Right lobe of liver (tissue), 4 donors: ENCODE measurements around the gene ZBTB17.

Experiments used
- CTCF ChIP-seq, 4 donors: fragments of 200-600 bp in 3 of 4; fragments of 450-650 bp in 1 of 4; IDR thresholded peaks; one replicate each; pipeline versions ENCODE4 v1.5.1 to v1.8.0; 2016 to 2022; ENCODE audit warnings: antibody characterized with exemption in 4 of 4, mild to moderate bottlenecking in 2 of 4
- POLR2A ChIP-seq: fragments of 450-650 bp; IDR thresholded peaks from one replicate; pipeline ENCODE4 v1.6.1; 2017; ENCODE audit warnings: antibody characterized with exemption, mild to moderate bottlenecking
- donor health status: DM: no; HTN: no; CAD: no.
- donor health status: DM: no; HTN: no; CAD: no.
- donor health status: DM: no; HTN: yes; CAD: no.

DNA sequence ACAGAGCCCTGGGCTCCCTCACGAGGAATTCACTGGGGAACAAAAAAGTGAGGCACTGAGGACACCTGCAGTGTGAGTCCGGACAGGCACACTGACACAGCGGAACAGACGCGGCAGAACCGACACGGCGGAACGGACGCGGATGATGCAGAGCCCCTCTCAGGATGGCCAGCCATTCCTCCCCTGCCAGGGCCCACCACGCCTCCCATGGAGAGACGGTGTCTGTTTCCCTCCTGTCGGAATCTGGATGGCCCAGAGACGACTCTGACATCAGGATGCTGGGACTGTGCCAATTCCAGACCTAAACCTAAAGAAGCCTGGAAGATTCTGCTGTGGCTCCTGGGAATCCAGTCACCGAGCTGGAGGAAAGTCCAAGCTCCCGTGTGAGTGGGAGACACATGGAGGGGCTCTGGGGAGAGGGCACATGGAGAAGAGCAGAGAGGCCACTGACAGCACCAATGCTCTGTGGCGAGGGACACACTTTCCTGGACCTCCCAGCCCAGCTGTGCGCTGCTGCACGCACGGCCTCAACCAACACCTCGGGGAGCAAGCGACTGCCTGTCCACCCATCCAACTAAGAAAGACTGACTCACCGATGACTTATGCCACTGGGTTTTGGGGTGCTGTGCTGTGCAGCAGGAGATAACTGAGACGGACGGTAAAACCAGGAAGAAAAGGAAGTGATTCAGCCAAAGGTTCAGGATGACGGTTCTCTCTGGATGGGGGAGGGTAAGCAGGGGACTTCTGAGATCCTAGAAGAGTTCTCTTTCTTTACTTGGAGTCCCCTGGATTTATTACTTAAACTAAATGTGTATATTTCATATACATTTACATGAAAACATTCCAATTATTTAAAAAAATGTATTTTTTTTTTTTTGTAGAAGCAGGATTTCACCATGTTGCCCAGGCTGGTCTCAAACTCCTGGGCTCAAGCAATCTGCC lies 23.3 kb downstream of the ZBTB17 start:
- TF ChIP-seq POLR2A (no peak), CTCF (IDR thresholded peaks at IDR 0.05) (no peak)
